ENCODE measurements around the gene NELFCD.
"Not testable (repeated sequence)": the region's sequence is repeated elsewhere in the genome, so short reads cannot be mapped to it uniquely, and the experiment has no call there.

Gene NELFCD

DNA sequence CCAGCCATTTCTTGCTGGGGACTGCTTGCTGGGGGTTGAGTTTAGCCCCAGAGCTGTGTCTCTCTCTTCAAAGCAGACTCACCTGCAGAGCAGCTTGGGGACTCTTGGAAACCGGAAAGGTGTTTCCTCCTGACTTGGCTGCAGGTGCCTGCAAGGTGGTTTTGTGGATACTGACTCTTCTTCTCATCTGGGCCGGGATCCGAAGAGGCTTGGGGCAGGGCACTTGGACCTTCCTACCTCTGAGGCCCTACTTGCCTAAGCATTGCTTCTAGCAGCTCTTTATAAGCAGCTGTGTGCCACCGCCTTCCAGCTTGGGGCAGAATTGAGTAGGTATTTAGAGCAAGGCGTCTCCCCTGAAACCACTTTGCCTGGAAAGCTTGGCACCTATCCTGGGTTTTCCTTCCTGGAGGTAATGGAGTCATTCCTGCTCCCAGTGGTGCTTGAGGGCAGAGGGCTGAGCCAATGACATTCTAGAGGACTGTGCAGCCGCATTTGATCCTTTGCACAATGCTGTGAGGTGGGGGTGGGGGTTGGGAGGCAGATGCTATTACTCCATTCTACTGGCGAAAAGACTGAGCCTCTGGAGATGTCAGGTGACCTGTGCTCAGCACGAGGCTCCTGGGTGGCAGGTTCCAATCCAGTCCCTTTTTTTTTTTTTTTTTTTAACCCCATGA, 29.4 kb downstream of the NELFCD start:
- no peak for DNase-seq (ENCODE audit: low spot score)

DNA sequence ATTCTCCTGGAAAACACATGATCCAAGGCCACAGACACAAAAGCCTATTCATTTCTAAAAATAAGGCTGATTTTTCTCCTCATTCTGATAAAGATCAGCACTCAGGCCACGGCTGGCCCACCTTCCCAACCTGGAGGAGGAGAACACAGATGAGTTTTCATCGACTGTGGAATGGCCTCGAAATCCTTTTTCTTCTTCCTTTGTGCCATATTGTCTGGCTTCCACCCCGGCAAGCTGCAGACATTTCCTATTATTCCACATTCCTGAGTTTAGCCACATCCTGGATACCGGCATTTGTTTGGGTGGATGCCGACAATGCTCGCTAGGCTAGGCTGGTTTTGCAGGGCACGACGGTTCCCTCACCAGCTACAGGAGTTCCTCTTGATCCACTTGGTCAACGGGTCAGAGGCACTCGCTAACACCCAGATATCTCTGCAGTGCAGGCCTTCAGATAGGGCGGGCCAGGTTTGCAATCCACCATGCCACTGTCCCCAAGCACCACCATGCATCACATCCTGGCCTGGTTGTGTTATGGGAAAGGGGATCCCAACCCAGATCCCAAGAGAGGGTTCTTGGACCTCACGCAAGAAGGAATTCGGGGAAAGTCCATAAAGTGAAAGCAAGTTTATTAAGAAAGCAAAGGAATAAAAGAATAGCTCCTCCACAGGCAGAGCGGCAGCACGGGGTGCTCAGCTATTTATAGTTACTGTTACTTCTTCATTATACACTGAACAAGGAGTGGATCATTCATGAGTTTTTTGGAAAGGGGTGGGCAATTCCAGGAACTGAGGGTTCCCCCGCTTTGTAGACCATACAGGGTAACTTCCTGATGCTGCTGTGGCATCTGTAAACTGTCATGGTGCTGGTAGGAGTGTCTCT, 30.2 kb downstream of the NELFCD start:
- DNase-seq (ENCODE audit: low spot score), result no peak

DNA sequence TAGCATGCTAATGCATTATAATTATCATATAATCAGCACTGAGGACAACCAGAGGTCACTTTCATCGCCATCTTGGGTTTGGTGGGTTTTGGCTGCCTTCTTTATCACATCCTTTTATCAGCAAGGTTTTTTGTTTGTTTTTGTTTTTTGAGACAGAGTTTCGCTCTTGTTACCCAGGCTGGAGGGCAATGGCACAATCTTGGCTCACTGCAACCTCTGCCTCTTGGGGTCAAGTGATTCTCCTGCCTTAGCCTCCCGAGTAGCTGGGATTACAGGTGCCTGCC, 30.8 kb downstream of the NELFCD start:
- not testable (repeated sequence) for DNase-seq (ENCODE audit: low spot score)

DNA sequence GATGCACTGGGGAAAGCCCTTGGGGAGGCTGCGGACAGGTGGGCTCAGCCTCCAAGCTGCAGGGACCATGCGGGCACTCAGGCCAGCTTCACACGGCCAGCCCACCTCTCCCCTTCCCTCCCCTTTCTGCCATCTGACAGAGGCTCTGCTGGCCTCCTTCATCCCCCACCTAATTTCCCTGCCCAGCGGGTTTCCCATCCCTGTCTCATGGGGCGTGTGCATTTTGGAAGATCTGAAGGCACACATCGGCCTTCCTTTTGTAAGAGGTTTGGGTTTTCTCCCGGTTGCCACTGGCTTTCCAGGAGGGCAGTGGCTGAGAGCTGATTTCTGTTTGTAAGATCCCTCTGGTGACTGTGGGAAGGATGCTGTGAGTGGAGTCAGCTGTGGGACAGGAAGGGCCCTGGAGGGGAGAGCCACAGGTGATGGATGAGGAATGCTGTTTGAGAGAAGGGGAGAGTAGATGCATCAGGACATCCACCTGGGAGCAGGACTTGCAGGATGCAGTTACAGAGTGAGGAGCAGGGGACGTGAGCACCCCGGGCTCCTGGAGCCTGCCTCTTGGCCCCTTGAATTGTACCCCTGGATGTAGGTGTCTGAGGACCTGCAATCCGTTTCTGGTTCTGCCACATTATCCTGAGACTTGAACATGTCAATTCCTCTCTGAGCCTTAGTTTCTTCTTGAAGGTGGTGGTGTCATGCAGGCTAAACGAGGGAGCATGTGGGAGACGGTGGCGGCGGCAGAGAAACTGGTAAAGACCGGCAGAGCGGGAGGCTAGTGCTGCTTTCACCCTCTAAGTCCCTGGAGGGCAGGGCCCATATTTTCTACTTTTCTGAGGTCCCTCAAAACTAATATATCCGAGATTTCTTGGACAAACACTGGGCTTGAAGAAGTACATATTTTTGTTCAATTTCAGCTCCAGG, 32.2 kb downstream of the NELFCD start:
- no peak for DNase-seq (ENCODE audit: low spot score)

DNA sequence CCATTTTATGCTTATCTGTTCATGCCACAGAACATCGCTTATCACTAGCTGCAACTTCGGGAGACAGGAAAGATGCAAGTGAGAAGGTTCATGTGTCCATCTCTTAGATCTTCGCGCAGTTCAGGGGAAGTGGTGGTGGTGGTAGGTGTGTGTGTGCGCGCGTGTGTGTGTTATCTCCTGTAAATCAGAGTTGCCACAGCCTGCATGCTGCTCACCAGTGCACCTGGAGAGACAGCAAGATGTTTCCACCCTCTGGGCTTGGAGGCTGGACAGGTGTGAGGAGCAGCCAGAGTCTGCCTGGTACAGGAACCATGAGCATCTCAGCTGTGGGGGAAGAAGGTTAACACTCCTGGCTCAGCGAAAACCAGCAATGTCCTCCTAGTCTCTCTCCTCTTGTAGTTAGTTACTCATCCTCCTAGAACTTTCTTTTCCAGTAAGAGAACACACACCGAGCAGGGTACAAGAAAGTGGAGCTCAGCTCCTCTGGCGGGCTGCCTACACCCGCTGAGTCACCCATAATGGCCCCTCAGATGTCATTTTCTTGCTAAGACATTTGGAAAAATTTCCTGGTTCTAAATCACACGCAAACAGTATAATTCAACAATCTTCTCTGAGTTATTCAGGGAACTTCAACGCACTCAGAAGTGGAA, 33.0 kb downstream of the NELFCD start:
- no peak for DNase-seq (ENCODE audit: low spot score)

DNA sequence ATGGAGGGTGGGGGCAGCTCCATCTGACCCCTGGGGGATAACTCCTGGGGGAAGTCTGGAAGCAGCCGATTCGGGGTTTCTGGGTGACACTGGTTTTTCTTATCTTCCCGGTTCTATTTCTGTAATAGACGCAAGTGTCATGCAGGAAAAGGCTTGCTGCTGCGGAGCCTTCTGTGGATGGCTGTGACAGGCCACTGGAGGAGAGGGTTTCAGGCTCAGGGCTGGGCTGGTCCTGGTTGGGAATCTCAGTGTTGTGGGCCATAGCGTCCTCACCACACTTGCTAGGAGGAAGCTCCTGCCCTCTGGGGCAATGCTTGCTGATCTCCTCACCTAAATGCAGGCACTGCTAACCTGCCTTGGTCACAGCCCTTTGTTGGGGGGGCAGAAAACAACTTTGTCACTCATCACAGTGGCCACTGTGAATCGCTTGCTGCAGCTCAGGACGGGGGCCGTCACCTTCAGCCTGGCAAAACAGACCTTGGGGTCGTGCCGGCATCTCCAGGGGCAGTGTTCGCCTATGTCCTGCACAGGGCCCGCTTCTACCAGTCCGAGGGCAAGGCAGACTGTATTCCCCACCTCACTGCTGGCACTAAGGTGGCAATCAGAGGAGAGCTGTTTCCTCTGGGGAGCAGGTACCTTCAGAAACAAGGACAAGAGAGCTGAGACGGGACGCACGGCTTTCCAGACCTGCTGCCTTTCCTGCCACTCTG, 33.8 kb downstream of the NELFCD start:
- no peak for DNase-seq (ENCODE audit: low spot score)

DNA sequence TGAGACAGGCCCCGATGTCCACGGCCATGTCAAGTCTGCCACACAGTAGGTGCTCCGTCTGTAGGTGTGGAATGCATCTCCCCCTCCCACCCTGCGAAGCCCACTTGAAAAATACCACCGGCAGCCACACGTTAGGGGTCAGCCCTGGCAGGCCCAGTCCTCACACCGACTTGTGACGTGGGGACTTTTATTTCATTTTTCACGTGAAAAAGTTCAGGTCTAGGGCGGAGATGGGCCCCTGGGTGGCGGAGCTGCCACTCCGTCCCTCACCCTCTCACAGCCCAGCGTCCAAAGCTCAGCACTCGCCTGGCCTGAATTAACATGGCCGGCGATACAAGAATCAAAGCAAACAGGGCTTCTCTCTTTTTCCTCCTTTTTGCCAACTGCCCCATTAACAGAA, 34.4 kb downstream of the NELFCD start:
- DNase-seq (ENCODE audit: low spot score), result no peak

DNA sequence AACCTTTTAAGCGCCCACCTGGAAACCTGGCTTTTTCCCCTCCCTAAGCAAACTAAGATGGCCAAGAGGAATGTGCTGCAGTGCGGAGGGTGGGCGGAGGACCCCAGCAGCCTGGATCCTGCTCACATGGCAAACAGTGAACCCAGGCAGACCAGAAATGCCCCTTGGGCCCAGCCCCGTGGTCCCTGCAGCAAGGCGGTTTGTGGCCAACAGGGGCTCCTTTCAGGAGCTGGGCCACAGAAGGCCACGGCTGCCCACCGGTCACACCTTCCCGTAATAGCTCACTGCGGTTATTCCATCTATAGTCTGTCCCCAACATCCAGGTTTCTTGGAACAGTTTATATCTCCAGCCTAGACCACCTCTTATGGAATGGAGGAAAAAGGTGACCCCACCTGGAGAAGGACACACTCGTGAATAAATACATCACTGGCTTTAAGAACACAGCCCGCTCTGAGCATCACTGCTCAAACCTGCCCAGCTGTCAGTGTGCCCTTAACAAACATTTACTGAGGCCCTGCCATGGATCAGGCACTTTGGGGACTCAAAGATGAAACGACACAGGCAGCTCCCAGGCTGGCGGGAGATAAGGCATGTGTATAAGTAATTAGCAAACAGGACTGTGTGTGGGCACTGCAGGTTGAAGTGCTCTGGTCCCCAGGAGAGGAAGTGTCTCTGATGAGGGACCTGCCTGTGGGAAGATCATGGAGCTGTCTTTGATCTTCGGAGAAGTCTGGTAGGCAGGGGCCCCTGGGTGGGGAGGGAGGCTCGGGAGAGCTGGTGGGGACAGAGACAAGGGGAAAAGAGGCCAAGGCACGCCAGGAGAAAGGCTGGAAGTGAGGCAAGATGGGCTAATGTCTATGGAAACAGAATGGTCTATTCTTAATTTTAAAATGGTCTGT, 35.0 kb downstream of the NELFCD start:
- no peak for DNase-seq (ENCODE audit: low spot score)

DNA sequence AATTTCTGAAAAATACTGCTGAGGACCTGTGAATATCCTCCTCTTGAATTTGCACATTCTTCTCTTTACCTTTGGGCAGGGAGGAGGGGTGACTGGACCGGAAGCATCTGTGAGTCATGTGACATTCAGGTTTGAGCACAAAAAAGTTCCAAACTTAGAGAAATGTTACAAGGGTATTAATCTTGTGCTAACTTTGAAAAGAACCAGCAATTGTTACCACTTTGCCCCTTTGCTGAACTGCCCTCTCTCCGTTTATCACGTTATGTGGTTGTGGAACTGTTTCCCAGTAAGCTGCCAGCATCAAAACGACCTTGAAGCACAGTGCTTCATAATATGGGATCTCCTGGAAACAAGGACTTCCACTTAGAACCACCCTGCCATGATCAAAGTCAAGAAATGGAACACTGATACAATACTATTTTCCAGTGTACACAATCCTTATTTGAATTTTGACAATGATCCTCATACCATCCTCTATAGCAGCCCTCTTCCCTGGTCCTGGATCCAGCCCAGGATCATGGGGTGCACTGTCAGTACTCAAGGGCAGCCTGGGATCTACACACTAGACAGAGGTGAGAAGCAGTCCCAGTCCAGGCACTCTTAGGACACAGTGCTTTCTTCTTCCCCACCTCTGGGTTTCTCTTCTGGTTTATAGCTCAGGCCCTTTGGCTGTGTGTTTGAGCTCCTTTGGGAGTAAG, 35.9 kb downstream of the NELFCD start:
- DNase-seq (ENCODE audit: low spot score), result no peak

DNA sequence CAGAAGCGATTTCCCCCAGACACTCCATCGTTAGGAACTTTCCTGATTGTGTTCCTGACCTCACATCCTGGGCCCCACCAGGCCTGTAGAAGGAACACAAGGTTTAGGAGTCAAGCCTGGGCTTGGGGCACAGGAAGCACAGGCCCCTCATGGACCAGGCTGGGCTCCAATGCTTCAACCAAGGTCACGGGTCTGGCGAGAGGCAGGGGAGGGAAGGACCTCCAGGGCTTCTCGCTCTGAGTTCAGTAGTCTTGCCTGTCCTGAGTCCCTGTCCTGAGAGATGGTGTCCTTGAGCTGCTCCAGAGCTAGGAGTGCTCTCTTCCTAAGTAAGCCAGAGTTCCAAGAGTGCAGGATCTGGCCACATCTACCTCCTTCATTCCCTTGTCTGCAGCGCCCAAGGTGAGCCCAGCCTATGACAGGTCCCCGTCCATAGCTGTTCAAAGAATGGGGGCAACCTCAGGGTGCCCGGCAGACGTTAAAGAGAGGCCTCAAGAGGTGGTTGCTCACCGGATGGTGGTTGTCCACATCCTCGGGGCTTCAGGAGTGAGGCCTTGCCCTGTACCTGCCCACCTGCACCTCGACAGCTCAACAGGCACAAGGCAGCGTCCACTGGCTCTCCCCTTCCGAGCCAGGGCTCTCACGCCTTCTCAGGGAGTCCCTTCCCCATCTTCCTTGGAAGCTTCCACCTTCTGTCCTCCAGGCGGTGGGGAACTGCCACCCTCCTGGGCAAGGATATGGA, 36.6 kb downstream of the NELFCD start:
- no peak for DNase-seq (ENCODE audit: low spot score)

DNA sequence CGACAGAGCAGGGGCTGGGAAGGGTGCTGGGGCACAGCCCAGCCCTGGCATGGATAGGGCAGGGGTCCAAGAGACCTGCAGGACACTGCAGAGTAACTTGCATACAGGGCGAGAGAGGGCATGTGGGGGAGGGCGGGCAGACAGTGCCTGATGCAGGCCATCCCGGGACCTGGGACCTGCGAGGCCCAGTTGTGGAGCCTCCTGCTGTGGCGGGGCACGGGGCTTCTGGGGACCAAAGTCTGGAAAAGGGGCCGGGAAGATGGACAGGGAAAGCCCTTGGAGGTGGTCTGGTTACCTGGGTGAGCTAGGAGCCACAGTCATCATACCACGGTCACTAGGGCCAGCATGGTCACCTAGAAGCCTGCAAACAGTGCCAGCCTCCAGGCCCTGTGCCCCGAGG, 37.8 kb downstream of the NELFCD start:
- DNase-seq (ENCODE audit: low spot score), result no peak

DNA sequence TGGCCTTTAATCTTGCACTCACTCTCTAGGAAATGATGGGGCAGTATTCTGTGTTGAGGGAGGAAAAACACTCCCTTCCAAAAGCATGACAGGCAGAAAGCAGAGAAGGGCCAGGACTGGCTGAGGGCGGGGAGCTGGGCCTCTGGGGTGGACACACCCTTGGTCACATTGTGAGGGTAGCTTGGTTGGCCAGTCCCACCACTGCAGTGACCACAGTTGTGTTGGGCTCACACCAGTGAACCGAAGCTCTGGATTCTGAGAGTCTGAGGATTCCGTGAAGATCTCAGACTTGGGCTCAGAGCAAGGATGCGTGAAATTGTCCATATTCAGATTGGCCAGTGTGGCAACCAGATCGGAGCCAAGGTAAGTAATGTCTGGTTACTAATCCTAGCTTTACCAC, 38.2 kb downstream of the NELFCD start, which contains the start of gene TUBB1:
TUBB1 (plus strand) TSS at position 213 of the 400 bp plus-strand sequence; CDS start at position 307, 94 bp downstream.
- no peak for DNase-seq (ENCODE audit: low spot score)

DNA sequence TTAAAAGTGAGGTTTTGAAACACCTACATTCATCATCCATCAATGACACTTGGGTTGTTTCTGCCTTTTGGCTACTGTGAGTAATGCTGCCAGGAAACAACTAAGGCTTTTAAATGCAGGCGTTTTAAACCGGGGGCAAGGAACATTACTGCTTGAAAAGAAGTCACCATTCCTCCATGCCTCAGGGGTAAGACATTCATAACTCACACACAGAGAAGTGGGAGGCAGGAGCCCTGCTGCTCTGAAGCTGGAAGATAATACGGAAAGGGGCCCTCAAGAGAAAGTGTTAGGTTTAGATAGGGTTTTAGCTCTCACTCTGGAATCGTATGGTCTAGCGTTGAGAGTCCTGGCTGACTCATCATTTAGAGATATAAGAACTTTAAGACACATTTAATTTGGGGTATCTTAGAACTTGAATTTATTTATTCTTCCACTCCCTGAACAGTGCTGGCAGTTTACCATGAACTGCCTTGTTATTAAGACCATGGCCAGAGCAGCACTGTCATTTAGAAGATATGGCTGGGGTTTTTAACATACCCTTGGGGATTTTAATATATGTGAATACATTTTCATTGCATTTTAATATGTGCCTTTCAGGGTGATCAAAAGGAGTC, 40.0 kb downstream of the NELFCD start:
- no peak for DNase-seq (ENCODE audit: low spot score)

DNA sequence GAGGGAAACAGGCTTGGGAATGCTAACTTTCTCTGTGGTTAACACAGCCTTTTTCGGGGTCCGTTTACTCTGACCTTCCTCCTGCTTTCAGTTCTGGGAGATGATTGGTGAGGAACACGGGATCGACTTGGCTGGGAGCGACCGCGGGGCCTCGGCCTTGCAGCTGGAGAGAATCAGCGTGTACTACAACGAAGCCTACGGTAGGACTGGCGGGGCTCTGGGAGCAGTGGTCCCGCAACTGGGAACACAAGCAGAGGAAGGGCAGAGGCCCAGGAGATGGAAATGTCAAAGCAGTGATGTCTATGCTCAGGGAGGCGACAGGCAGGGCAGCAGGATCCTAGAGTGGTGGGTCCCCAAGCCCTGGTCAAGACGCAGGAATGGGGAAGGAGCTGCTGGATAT, 41.7 kb downstream of the NELFCD start:
- DNase-seq (ENCODE audit: low spot score), result no peak

DNA sequence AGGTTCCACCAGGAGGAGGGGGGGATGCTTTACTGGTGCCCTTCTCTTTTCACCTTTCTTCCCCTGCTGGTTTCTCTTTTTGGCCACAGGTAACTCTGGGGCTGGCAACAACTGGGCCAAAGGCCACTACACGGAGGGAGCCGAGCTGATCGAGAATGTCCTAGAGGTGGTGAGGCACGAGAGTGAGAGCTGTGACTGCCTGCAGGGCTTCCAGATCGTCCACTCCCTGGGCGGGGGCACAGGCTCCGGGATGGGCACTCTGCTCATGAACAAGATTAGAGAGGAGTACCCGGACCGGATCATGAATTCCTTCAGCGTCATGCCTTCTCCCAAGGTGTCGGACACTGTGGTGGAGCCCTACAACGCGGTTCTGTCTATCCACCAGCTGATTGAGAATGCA, 42.6 kb downstream of the NELFCD start:
- DNase-seq (ENCODE audit: low spot score), result no peak

DNA sequence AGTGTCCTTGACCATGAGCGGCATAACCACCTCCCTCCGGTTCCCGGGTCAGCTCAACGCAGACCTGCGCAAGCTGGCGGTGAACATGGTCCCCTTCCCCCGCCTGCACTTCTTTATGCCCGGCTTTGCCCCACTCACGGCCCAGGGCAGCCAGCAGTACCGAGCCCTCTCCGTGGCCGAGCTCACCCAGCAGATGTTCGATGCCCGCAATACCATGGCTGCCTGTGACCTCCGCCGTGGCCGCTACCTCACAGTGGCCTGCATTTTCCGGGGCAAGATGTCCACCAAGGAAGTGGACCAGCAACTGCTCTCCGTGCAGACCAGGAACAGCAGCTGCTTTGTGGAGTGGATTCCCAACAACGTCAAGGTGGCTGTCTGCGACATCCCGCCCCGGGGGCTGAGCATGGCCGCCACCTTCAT, 43.1 kb downstream of the NELFCD start:
- DNase-seq (ENCODE audit: low spot score), result no peak

DNA sequence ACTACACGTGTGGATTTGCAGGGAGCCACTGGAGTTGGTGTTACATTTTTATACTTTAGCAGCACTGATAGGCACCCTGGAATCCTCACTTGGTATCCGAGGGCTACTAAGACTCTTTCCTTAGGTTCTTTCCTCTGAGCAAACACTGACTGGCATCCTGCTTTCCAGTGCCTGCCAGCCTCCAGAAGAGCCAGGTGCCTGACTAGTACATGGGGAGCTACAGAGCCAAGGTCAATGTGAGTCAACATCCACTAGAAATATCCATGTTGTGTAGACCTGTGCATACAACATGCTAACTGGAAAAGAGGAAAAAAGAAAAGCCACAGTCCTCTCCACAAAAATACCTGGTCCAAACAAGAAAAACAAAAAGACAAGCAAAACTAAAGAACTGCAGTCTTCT, 44.0 kb downstream of the NELFCD start:
- no peak for DNase-seq (ENCODE audit: low spot score)

DNA sequence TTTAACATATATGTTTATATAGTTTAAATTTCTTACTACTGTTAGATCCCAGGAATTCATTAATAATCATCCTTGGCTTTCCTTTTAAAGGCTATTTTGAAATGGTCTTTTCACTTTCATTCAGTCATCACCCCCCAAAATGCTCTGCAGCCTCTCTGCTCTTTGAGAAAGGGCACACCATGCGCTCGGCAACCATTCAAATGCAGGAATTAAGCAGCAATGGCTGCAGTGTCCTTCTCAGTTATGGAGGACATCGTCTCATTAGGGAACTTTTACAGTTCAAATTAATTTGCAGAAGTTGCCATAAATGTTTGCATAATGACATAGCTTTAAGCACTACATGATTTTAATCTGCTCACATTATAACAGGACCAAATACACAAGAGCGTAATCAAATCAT, 44.5 kb downstream of the NELFCD start:
- DNase-seq (ENCODE audit: low spot score), result no peak
